ENCODE results near the gene SLC25A46. TPM values are rescaled to one million over a fixed set of nuclear protein-coding genes. Genes with fewer than 3 reads are reported as not detected.

SLC25A46 gene
- total RNA-seq, 1 donor from 2014 or later = 39.0 TPM

DNA sequence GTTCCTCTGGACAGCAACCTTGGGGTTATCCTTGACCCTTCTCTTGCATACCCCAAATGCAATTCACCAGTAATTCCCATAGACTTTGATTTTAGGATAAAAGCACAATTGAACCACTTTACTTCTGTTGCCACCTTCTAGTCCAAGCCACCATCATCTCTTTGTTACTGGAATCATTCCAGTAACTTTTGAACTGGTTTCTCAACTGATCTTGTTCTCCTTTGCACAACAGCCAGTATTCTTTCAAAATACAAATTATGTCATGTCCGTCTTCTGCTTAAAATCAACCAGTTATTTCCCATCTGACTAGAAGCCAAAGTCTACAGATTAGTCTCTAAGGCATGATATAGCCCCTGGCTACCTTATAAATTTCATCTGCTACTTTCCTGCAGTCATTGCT, 21.4 kb downstream of the SLC25A46 start:
- DNase-seq = no peak
- TF ChIP-seq, protein P1, sequence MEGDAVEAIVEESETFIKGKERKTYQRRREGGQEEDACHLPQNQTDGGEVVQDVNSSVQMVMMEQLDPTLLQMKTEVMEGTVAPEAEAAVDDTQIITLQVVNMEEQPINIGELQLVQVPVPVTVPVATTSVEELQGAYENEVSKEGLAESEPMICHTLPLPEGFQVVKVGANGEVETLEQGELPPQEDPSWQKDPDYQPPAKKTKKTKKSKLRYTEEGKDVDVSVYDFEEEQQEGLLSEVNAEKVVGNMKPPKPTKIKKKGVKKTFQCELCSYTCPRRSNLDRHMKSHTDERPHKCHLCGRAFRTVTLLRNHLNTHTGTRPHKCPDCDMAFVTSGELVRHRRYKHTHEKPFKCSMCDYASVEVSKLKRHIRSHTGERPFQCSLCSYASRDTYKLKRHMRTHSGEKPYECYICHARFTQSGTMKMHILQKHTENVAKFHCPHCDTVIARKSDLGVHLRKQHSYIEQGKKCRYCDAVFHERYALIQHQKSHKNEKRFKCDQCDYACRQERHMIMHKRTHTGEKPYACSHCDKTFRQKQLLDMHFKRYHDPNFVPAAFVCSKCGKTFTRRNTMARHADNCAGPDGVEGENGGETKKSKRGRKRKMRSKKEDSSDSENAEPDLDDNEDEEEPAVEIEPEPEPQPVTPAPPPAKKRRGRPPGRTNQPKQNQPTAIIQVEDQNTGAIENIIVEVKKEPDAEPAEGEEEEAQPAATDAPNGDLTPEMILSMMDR (IDR thresholded peaks at IDR 0.05) = no peak
- H3K27ac ChIP-seq = no peak overlapping the region
- intact Hi-C loops (cut with DNase I) = no loop called here
- no peaks in the 10 kb centered on the region for H3K27me3 ChIP-seq
- H3K9me3 ChIP-seq = no peaks in the 10 kb centered on the region
- no peaks in the 10 kb centered on the region for H3K4me1 ChIP-seq
- ATAC-seq = no peak
- no peak overlapping the region for H3K4me3 ChIP-seq
- H3K36me3 ChIP-seq = peaks cover 73% of the 10 kb centered on the region

DNA sequence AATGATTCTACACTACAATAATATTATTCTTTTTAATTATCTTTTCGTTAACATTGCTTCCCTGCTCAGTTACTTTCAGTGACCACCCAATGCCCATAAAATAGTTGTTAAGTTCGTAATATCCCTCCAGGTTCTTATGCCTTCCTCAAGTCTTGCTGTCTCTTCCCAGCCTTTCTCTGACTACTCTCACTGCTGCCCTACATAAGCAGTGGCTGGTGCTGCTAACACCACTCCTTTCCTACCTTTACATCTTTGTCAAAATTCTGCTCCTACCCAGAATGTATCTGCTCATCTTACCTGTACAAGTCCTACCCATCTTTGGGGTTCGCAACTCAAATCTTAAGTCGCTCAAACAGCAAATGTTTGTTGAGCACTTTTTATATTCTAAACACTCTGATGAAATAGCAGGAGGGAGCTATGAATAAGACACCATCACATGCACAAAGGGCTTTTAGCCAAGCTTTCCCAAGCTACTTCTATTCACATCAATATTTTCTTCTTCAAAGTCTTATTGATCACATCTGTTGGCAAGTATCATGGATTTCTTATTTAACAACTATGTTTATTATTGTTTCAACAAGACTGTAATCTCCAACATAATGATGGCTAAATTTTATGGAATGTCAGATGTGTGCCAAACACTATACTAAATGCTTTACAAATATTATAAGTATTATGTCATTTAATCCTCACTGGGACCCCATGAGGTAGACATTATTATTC, 29.5 kb downstream of the SLC25A46 start:
- H3K36me3 ChIP-seq = no peaks in the 10 kb centered on the region
- intact Hi-C loops (cut with DNase I) = no loop called here
- ATAC-seq = no peak
- no peak overlapping the region for H3K27ac ChIP-seq
- DNase-seq = no peak
- no peaks in the 10 kb centered on the region for H3K27me3 ChIP-seq
- H3K9me3 ChIP-seq = no peaks in the 10 kb centered on the region
- TF ChIP-seq, protein P1 (IDR thresholded peaks at IDR 0.05) = no peak
- H3K4me1 ChIP-seq = no peaks in the 10 kb centered on the region
- no peak overlapping the region for H3K4me3 ChIP-seq

DNA sequence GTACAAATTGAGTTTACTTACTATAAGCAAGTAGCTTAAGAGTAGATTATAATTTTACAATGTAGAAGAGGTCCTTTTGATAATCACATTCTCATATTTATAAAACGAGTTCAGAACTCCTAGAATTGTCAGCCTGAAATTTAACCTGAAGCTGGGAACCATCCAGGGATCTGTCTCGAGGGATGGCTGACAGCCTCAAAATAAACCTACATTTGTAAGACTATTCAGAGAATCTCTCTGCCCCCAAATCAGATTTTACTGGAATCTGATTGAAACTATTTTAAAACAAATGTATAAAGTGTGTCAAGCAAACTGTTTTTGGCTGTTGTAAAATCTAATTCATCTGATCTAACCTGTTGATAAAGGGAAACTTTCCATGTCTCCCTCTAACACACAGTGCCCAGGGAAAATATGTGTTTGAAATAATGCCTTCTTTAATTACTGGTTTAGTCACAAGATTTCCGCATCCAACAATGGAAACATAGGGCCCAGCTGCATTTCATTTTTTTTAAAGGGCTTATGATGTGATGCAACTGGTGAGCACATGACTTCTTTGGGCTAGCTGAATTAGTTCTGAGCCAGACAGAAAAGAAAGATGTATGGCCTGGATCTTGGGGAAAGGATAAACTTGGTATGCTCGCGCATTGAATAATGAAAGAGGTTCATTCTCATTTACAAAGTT, 30.3 kb downstream of the SLC25A46 start:
- TF ChIP-seq, protein P1 (IDR thresholded peaks at IDR 0.05) = no peak
- ATAC-seq (no peak), DNase-seq (no peak)
- H3K4me3 ChIP-seq = no peak overlapping the region
- no peak overlapping the region for H3K27ac ChIP-seq
- H3K27me3 ChIP-seq = no peaks in the 10 kb centered on the region
- intact Hi-C loops (cut with DNase I) = no loop called here
- H3K9me3 ChIP-seq = no peaks in the 10 kb centered on the region
- H3K36me3 ChIP-seq = no peaks in the 10 kb centered on the region
- no peaks in the 10 kb centered on the region for H3K4me1 ChIP-seq

DNA sequence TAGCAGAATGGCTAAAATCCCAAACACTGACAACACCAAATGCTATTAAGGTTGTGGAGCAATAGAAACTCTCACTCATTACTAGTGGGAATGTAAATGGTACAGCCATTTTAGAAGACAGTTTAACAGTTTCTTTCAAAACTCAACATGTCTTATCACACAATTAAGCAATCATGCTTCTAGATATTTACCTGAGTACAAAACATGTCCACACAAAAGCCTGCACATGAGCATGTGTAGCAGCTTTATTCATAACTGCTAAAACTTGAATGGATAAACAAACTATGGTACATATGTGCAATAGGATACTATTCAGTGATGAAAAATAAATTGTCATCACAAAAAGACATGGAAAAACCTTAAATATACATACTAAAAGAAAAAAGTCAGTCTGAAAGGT, 31.5 kb downstream of the SLC25A46 start:
- no peaks in the 10 kb centered on the region for H3K36me3 ChIP-seq
- H3K27ac ChIP-seq = no peak overlapping the region
- H3K9me3 ChIP-seq = no peaks in the 10 kb centered on the region
- no peak overlapping the region for H3K4me3 ChIP-seq
- TF ChIP-seq, protein P1 (IDR thresholded peaks at IDR 0.05) = no peak
- H3K4me1 ChIP-seq = no peaks in the 10 kb centered on the region
- intact Hi-C loops (cut with DNase I) = no loop called here
- H3K27me3 ChIP-seq = no peaks in the 10 kb centered on the region
- ATAC-seq = no peak
- no peak for DNase-seq

DNA sequence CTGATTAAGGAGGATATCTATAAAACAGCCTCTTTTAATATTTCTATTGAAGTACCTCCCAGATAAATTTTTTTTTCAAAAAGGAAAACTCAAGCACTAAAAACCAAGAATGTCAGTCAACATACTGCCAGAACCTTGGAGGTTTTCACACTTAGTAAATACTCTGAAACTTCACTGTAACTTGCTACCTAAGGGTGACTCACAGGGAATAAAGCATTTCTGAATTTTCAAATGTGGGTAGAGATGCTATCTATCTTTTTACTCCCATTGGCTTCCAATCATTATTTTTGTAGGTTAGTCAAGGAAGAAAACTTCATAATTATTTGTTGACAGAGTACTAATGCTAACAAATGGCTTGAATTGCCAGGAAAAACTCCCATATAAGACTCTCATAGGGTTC, 46.1 kb downstream of the SLC25A46 start:
- no peak overlapping the region for H3K27ac ChIP-seq
- DNase-seq (no peak), ATAC-seq (no peak)
- H3K4me3 ChIP-seq = no peak overlapping the region
- no peaks in the 10 kb centered on the region for H3K36me3 ChIP-seq
- intact Hi-C loops (cut with DNase I) = no loop called here
- no peaks in the 10 kb centered on the region for H3K9me3 ChIP-seq
- no peaks in the 10 kb centered on the region for H3K27me3 ChIP-seq
- no peaks in the 10 kb centered on the region for H3K4me1 ChIP-seq
- TF ChIP-seq, protein P1 (IDR thresholded peaks at IDR 0.05) = no peak
